H9 (cell line): ENCODE measurements around the gene VEGFA. TPM values are rescaled to one million over a fixed set of nuclear protein-coding genes. Genes with fewer than 3 reads are reported as not detected.

ENCODE experiments used
- DNase-seq: peaks from one replicate; pipeline ENCODE4 v3.0.0-alpha.2; 2017
- H2AFZ ChIP-seq: one replicate; pipeline ENCODE4 v1.6.1; 2013; ENCODE audit warnings: mild to moderate bottlenecking, low read length, control low read depth, moderate library complexity
- H2AK5ac ChIP-seq: 2 replicates; pipeline ENCODE4 v1.6.1; 2013; ENCODE audit warnings: low read length, control low read depth, mixed read lengths; ENCODE audit not compliant: insufficient read length
- H2BK120ac ChIP-seq: one replicate; pipeline ENCODE4 v1.6.1; 2013; ENCODE audit warnings: low read depth, mild to moderate bottlenecking, low read length, control low read depth, inconsistent platforms; ENCODE audit not compliant: poor library complexity, severe bottlenecking
- H2BK12ac ChIP-seq: 2 replicates; pipeline ENCODE4 v1.6.1; 2013; ENCODE audit warnings: low read length, control low read depth, mixed read lengths, low read depth; ENCODE audit not compliant: insufficient read length
- H2BK15ac ChIP-seq: 2 replicates; pipeline ENCODE4 v1.6.1; 2013; ENCODE audit warnings: low read depth, low read length, control low read depth
- H2BK20ac ChIP-seq: one replicate; pipeline ENCODE4 v1.6.1; 2013; ENCODE audit warnings: low read depth, mild to moderate bottlenecking, low read length, control low read depth, inconsistent platforms; ENCODE audit not compliant: poor library complexity, severe bottlenecking
- H2BK5ac ChIP-seq: 2 replicates; pipeline ENCODE4 v1.6.1; 2013; ENCODE audit warnings: low read length, control low read depth, mixed read lengths; ENCODE audit not compliant: insufficient read length
- H3K14ac ChIP-seq: 2 replicates; pipeline ENCODE4 v1.6.1; 2013; ENCODE audit warnings: low read length, control low read depth; ENCODE audit not compliant: insufficient read depth
- H3K18ac ChIP-seq: 2 replicates; pipeline ENCODE4 v1.6.1; 2013; ENCODE audit warnings: low read depth, mild to moderate bottlenecking, mixed read lengths, low read length, control low read depth; ENCODE audit not compliant: insufficient read length
- H3K23ac ChIP-seq: 2 replicates; pipeline ENCODE4 v1.6.1; 2013; ENCODE audit warnings: low read length, control low read depth, mixed read lengths, low read depth; ENCODE audit not compliant: insufficient read length
- H3K23me2 ChIP-seq: 2 replicates; pipeline ENCODE4 v1.6.1; 2013; ENCODE audit warnings: low read depth, mild to moderate bottlenecking, mixed read lengths, low read length, control low read depth; ENCODE audit not compliant: insufficient read length, poor library complexity, severe bottlenecking
- H3K27ac ChIP-seq: 2 replicates; pipeline ENCODE4 v1.5.1; 2013; ENCODE audit warnings: low read length, control low read depth, mixed read lengths, low read depth; ENCODE audit not compliant: insufficient read length
- H3K27me3 ChIP-seq: 2 replicates; pipeline ENCODE4 v1.6.1; 2013; ENCODE audit warnings: low read length, control low read depth, inconsistent platforms; ENCODE audit not compliant: insufficient read depth
- H3K4ac ChIP-seq: 2 replicates; pipeline ENCODE4 v1.6.1; 2013; ENCODE audit warnings: low read depth, mild to moderate bottlenecking, control low read depth, inconsistent platforms, low read length, moderate library complexity
- H3K4me1 ChIP-seq: 2 replicates; pipeline ENCODE4 v1.6.1; 2013; ENCODE audit warnings: low read length, control low read depth, inconsistent platforms; ENCODE audit not compliant: insufficient read depth
- H3K4me2 ChIP-seq: 2 replicates; pipeline ENCODE4 v1.6.1; 2013; ENCODE audit warnings: low read length, control low read depth, mixed read lengths; ENCODE audit not compliant: insufficient read length, insufficient read depth
- H3K56ac ChIP-seq: 2 replicates; pipeline ENCODE4 v1.6.1; 2013; ENCODE audit warnings: low read depth, mild to moderate bottlenecking, mixed read lengths, low read length, control low read depth; ENCODE audit not compliant: insufficient read length
- H3K79me1 ChIP-seq: 2 replicates; pipeline ENCODE4 v1.6.1; 2013; ENCODE audit warnings: low read depth, mild to moderate bottlenecking, moderate library complexity, low read length, control low read depth, inconsistent platforms; ENCODE audit not compliant: insufficient read depth, poor library complexity, severe bottlenecking
- H3K79me2 ChIP-seq: 2 replicates; pipeline ENCODE4 v1.6.1; 2013; ENCODE audit warnings: low read length, control low read depth, inconsistent platforms; ENCODE audit not compliant: insufficient read depth
- H3K9ac ChIP-seq: 2 replicates; pipeline ENCODE4 v1.6.1; 2013; ENCODE audit warnings: low read length, control low read depth, mixed read lengths; ENCODE audit not compliant: insufficient read length; ENCODE audit errors: extremely low read depth
- H3K9me3 ChIP-seq: one replicate; pipeline ENCODE4 v1.6.1; 2013; ENCODE audit warnings: low read depth, low read length, inconsistent platforms; ENCODE audit not compliant: control insufficient read depth
- H3T11ph ChIP-seq: one replicate; pipeline ENCODE4 v1.6.1; 2013; ENCODE audit warnings: mild to moderate bottlenecking, low read length, control low read depth, inconsistent platforms
- H4K20me1 ChIP-seq: one replicate; pipeline ENCODE4 v1.6.1; 2013; ENCODE audit not compliant: control insufficient read depth, insufficient read length, insufficient read depth
- H4K5ac ChIP-seq: 2 replicates; pipeline ENCODE4 v1.6.1; 2013; ENCODE audit warnings: low read depth, mild to moderate bottlenecking, mixed read lengths, low read length, control low read depth; ENCODE audit not compliant: insufficient read length
- H4K8ac ChIP-seq: replicated peaks from 2 replicates; pipeline ENCODE4 v1.6.1; 2013; ENCODE audit warnings: low read length, control low read depth, mixed read lengths, low read depth; ENCODE audit not compliant: insufficient read length
- H4K91ac ChIP-seq: 2 replicates; pipeline ENCODE4 v1.6.1; 2013; ENCODE audit warnings: low read depth, mild to moderate bottlenecking, moderate library complexity, mixed read lengths, low read length, control low read depth; ENCODE audit not compliant: insufficient read length
- H3K27ac Mint-ChIP-seq, 3 experiments: 2 replicates in 2 of 3; 3 replicates in 1 of 3; pipeline ENCODE4 v1.8.0; 2020 to 2021; ENCODE audit warnings: mixed read lengths in 3 of 3, mild to moderate bottlenecking in 1 of 3, moderate library complexity in 1 of 3
- H3K27me3 Mint-ChIP-seq: 2 replicates; pipeline ENCODE4 v1.8.0; 2021; ENCODE audit warnings: low read depth, mild to moderate bottlenecking, moderate library complexity, mixed read lengths
- H3K36me3 Mint-ChIP-seq, 3 experiments: 2 replicates in 2 of 3; 3 replicates in 1 of 3; pipeline ENCODE4 v1.8.0; 2020 to 2021; ENCODE audit warnings: low read depth in 3 of 3, mixed read lengths in 3 of 3; ENCODE audit not compliant: insufficient read depth in 1 of 3
- H3K4me1 Mint-ChIP-seq, 2 experiments: 2 replicates each; pipeline ENCODE4 v1.8.0; 2020; ENCODE audit warnings: mixed read lengths in 2 of 2
- H3K4me3 Mint-ChIP-seq, 2 experiments: 2 replicates in 1 of 2; 3 replicates in 1 of 2; pipeline ENCODE4 v1.8.0; 2020 to 2021; ENCODE audit warnings: mild to moderate bottlenecking in 2 of 2, mixed read lengths in 2 of 2, moderate library complexity in 1 of 2
- H3K9me3 Mint-ChIP-seq, 2 experiments: 2 replicates in 1 of 2; 3 replicates in 1 of 2; pipeline ENCODE4 v1.8.0; 2020; ENCODE audit warnings: mild to moderate bottlenecking in 2 of 2, mixed read lengths in 2 of 2, moderate library complexity in 1 of 2
- WGBS: extraction: QIAGEN DNeasy Blood & Tissue Kit; methylation state at CpG from one replicate; pipeline ENCODE4 v1.1.7; 2013; ENCODE audit warnings: missing lambda C conversion rate, low lambda C conversion rate, mixed read lengths; ENCODE audit not compliant: insufficient read length; ENCODE audit errors: extremely low coverage; 5-methylcytosine and 5-hydroxymethylcytosine counted together
- total RNA-seq: library from RNA; stranded (reverse); gene quantifications from 2 replicates; pipeline ENCODE4 v1.2.1, GENCODE V29; 2021
- TF ChIP-seq, protein P1 (sequence below): fragments of 200-600 bp; sonication (generic); conservative IDR thresholded peaks from 3 replicates; pipeline ENCODE4 v1.8.0; 2021; ENCODE audit warnings: antibody characterized with exemption, mild to moderate bottlenecking

Gene VEGFA
- total RNA-seq, 1 experiment from 2014 or later, result 47.9 TPM

DNA sequence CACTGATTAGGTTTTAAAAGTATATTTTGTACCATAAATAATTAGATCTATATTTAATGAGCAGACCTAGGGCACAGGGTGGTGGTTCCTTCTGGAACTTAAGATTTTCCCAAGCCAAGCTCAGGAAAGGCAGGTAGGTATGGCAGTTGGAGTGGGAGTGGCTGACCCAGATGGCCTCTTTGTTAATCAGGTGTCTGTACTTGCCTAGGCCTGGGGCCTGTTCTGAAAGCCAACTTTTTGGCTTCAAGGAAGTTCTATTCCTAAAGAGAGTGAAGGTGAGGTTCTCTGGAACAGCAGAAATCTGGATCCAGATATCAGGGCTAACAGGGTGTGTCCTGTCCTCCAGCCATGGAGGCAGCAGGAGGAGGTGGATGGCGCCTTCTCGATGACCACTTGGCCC is 44.9 kb downstream of the VEGFA start:
- H2AFZ ChIP-seq, result no peak overlapping the region
- H3K18ac ChIP-seq, result no peak overlapping the region
- no peak overlapping the region for H3K9ac ChIP-seq
- H2BK5ac ChIP-seq, result no peak overlapping the region
- DNase-seq, result no peak
- TF ChIP-seq, protein P1, sequence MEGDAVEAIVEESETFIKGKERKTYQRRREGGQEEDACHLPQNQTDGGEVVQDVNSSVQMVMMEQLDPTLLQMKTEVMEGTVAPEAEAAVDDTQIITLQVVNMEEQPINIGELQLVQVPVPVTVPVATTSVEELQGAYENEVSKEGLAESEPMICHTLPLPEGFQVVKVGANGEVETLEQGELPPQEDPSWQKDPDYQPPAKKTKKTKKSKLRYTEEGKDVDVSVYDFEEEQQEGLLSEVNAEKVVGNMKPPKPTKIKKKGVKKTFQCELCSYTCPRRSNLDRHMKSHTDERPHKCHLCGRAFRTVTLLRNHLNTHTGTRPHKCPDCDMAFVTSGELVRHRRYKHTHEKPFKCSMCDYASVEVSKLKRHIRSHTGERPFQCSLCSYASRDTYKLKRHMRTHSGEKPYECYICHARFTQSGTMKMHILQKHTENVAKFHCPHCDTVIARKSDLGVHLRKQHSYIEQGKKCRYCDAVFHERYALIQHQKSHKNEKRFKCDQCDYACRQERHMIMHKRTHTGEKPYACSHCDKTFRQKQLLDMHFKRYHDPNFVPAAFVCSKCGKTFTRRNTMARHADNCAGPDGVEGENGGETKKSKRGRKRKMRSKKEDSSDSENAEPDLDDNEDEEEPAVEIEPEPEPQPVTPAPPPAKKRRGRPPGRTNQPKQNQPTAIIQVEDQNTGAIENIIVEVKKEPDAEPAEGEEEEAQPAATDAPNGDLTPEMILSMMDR, result no peak
- H3K14ac ChIP-seq, result no peak overlapping the region
- no peak overlapping the region for H4K5ac ChIP-seq
- no peaks in the 10 kb centered on the region; the same call in 1 of the 2 replicates for H3K27me3 Mint-ChIP-seq
- H3K36me3 Mint-ChIP-seq, result no peaks in the 10 kb centered on the region
- H3K79me1 ChIP-seq, result no peaks in the 10 kb centered on the region
- H2BK12ac ChIP-seq, result no peak overlapping the region
- no peak overlapping the region for H2BK120ac ChIP-seq
- H3K56ac ChIP-seq, result no peak overlapping the region
- no peak overlapping the region; a peak in 1 of 7 replicates for H3K27ac Mint-ChIP-seq
- H4K8ac ChIP-seq, result no peak overlapping the region
- H4K91ac ChIP-seq, result no peak overlapping the region
- no peaks in the 10 kb centered on the region for H3K4me1 ChIP-seq
- H3K4me3 Mint-ChIP-seq, result no peak overlapping the region
- no peaks in the 10 kb centered on the region for H3K27me3 ChIP-seq
- H2AK5ac ChIP-seq, result no peak overlapping the region
- H3K27ac ChIP-seq, result no peak overlapping the region
- H3K9me3 Mint-ChIP-seq, result no peaks in the 10 kb centered on the region
- no peak overlapping the region for H3T11ph ChIP-seq
- H3K79me2 ChIP-seq, result no peaks in the 10 kb centered on the region
- no peak overlapping the region for H3K4ac ChIP-seq
- no peak overlapping the region for H3K4me2 ChIP-seq
- no peak overlapping the region for H2BK20ac ChIP-seq
- H3K9me3 ChIP-seq, result no peaks in the 10 kb centered on the region
- H3K4me1 Mint-ChIP-seq, result peaks cover 5% of the 10 kb centered on the region in 2 experiments
- H4K20me1 ChIP-seq, result no peaks in the 10 kb centered on the region
- H3K23ac ChIP-seq, result no peak overlapping the region
- no CpG with 5 or more reads among the region's 2 CpGs for WGBS
- H2BK15ac ChIP-seq, result no peak overlapping the region
- H3K23me2 ChIP-seq, result no peaks in the 10 kb centered on the region
